ENCODE measurements around the gene CDH23.

Gene CDH23

GRCh38 chr10:71622154-71622526 lies 225.4 kb downstream of the CDH23 start:
- Histone ChIP-seq H3K27ac (ENCODE audit: low read depth, low read length) (no peak overlapping the region), H3K36me3 (ENCODE audit: insufficient read depth, low read length) (no peaks in the 10 kb centered on the region), H3K9me3 (ENCODE audit: low read length) (no peaks in the 10 kb centered on the region), H3K27me3 (ENCODE audit: control insufficient read depth in 1 of 2, insufficient read depth in 2 of 2, low read length in 2 of 2) (no peaks in the 10 kb centered on the region), H3K4me3 (ENCODE audit: low read depth in 1 of 2, low read length in 2 of 2) (no peak overlapping the region), H3K9ac (ENCODE audit: low read length) (no peak overlapping the region), H3K4me1 (ENCODE audit: insufficient read depth, low read length) (peaks cover 16% of the 10 kb centered on the region)

- Histone ChIP-seq H3K27ac (ENCODE audit: low read depth, low read length) (no peak overlapping the region), H3K4me1 (ENCODE audit: insufficient read depth, low read length) (peaks cover 16% of the 10 kb centered on the region)
Observed at GRCh38 chr10:71622616-71623015, 225.9 kb downstream of the CDH23 start.

GRCh38 chr10:71623098-71623985 lies 226.6 kb downstream of the CDH23 start:
- no peak overlapping the region for H3K4me3 ChIP-seq (ENCODE audit: low read depth in 1 of 2, low read length in 2 of 2)
- H3K9me3 ChIP-seq (ENCODE audit: low read length): no peaks in the 10 kb centered on the region
- no peak overlapping the region for H3K9ac ChIP-seq (ENCODE audit: low read length)
- H3K27ac ChIP-seq (ENCODE audit: low read depth, low read length): no peak overlapping the region
- H3K4me1 ChIP-seq (ENCODE audit: insufficient read depth, low read length): peaks cover 16% of the 10 kb centered on the region
- H3K27me3 ChIP-seq (ENCODE audit: control insufficient read depth in 1 of 2, insufficient read depth in 2 of 2, low read length in 2 of 2): no peaks in the 10 kb centered on the region
- no peaks in the 10 kb centered on the region for H3K36me3 ChIP-seq (ENCODE audit: insufficient read depth, low read length)

More at GRCh38 chr10:71622616-71623015, 225.9 kb downstream of the CDH23 start:
- no peak overlapping the region for H3K9ac ChIP-seq (ENCODE audit: low read length)
- no peak overlapping the region for H3K4me3 ChIP-seq (ENCODE audit: low read depth in 1 of 2, low read length in 2 of 2)
- H3K36me3 ChIP-seq (ENCODE audit: insufficient read depth, low read length): no peaks in the 10 kb centered on the region
- no peaks in the 10 kb centered on the region for H3K27me3 ChIP-seq (ENCODE audit: control insufficient read depth in 1 of 2, insufficient read depth in 2 of 2, low read length in 2 of 2)
- H3K9me3 ChIP-seq (ENCODE audit: low read length): no peaks in the 10 kb centered on the region

- no peaks in the 10 kb centered on the region for H3K36me3 ChIP-seq (ENCODE audit: insufficient read depth, low read length)
- H3K4me1 ChIP-seq (ENCODE audit: insufficient read depth, low read length): peaks cover 16% of the 10 kb centered on the region
- H3K27ac ChIP-seq (ENCODE audit: low read depth, low read length): no peak overlapping the region
- no peaks in the 10 kb centered on the region for H3K9me3 ChIP-seq (ENCODE audit: low read length)
- H3K9ac ChIP-seq (ENCODE audit: low read length): no peak overlapping the region
- no peaks in the 10 kb centered on the region for H3K27me3 ChIP-seq (ENCODE audit: control insufficient read depth in 1 of 2, insufficient read depth in 2 of 2, low read length in 2 of 2)
- no peak overlapping the region for H3K4me3 ChIP-seq (ENCODE audit: low read depth in 1 of 2, low read length in 2 of 2)
Observed at GRCh38 chr10:71623986-71624291, 227.2 kb downstream of the CDH23 start.

GRCh38 chr10:71625445-71626175 lies 228.9 kb downstream of the CDH23 start:
- Histone ChIP-seq H3K27me3 (ENCODE audit: control insufficient read depth in 1 of 2, insufficient read depth in 2 of 2, low read length in 2 of 2) (no peaks in the 10 kb centered on the region), H3K9ac (ENCODE audit: low read length) (no peak overlapping the region), H3K36me3 (ENCODE audit: insufficient read depth, low read length) (no peaks in the 10 kb centered on the region), H3K9me3 (ENCODE audit: low read length) (no peaks in the 10 kb centered on the region), H3K4me1 (ENCODE audit: insufficient read depth, low read length) (peaks cover 14% of the 10 kb centered on the region), H3K4me3 (ENCODE audit: low read depth in 1 of 2, low read length in 2 of 2) (no peak overlapping the region), H3K27ac (ENCODE audit: low read depth, low read length) (no peak overlapping the region)

DNA sequence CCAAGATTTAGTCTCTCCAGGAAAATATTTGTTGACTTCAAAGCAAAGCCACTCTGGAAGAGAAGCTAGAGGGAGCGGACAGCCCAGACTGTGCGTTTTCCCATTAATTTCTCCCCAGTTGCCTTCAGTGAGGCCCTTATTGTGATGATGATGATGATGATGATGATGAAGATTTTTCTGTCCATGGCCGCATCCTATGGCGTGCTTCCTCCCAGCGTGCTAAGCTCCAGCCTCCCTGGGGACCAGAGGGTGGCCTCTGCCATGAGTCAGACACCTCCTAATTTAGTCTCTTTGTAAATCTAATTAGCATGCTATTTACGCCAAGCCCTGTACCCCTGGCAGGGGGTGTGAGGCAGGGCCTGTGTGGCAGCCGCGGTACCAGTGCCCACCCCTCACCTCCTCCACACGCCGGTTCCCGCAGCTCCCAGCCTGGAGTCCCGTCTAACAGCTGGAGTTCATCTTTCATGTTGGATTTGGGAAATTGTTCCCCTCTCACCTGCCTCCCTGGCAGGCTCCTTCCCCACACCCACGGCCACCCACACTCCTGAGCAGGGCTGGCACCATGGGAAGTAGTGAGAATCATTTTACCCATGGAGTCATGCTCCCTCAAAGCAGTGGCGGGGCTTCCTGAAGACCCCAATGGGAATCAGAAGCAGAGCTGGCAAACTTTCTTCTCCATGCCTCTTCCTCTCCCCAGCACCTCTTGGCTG lies 230.7 kb downstream of the CDH23 start:
- Histone ChIP-seq H3K27ac (ENCODE audit: low read depth, low read length) (no peak overlapping the region), H3K27me3 (ENCODE audit: control insufficient read depth in 1 of 2, insufficient read depth in 2 of 2, low read length in 2 of 2) (no peaks in the 10 kb centered on the region), H3K4me3 (ENCODE audit: low read depth in 1 of 2, low read length in 2 of 2) (no peak overlapping the region), H3K4me1 (ENCODE audit: insufficient read depth, low read length) (no peaks in the 10 kb centered on the region), H3K36me3 (ENCODE audit: insufficient read depth, low read length) (no peaks in the 10 kb centered on the region), H3K9ac (ENCODE audit: low read length) (no peak overlapping the region), H3K9me3 (ENCODE audit: low read length) (no peaks in the 10 kb centered on the region)

- H3K27me3 ChIP-seq (ENCODE audit: control insufficient read depth in 1 of 2, insufficient read depth in 2 of 2, low read length in 2 of 2): no peaks in the 10 kb centered on the region
- no peak overlapping the region for H3K4me3 ChIP-seq (ENCODE audit: low read depth in 1 of 2, low read length in 2 of 2)
- H3K27ac ChIP-seq (ENCODE audit: low read depth, low read length): no peak overlapping the region
- H3K9me3 ChIP-seq (ENCODE audit: low read length): no peaks in the 10 kb centered on the region
- H3K4me1 ChIP-seq (ENCODE audit: insufficient read depth, low read length): no peaks in the 10 kb centered on the region
- H3K36me3 ChIP-seq (ENCODE audit: insufficient read depth, low read length): no peaks in the 10 kb centered on the region
- no peak overlapping the region for H3K9ac ChIP-seq (ENCODE audit: low read length)
Observed at GRCh38 chr10:71627956-71628355, 231.2 kb downstream of the CDH23 start.

DNA sequence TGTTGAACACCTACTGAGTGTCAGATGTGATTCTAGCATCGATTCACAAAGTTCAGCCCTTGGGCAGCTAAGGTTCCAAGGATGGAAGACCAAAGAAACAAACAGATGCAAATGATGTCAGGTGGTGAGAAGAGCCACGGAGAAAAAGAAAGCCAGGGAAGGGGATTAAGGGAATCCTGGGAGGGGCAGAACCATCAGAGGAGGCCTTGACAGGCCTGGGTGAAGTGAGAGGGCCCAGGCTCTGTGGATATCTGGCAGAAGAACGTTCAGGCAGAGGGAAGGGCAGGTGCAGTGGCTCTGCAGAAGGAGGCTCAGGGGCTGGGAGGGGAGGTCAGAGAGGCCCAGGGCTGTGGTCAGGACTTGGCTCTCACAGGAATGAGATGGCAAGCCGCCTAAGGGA lies 232.4 kb downstream of the CDH23 start:
- H3K36me3 ChIP-seq (ENCODE audit: insufficient read depth, low read length): no peaks in the 10 kb centered on the region
- H3K4me1 ChIP-seq (ENCODE audit: insufficient read depth, low read length): no peaks in the 10 kb centered on the region
- no peak overlapping the region for H3K9ac ChIP-seq (ENCODE audit: low read length)
- no peaks in the 10 kb centered on the region for H3K9me3 ChIP-seq (ENCODE audit: low read length)
- no peak overlapping the region for H3K27ac ChIP-seq (ENCODE audit: low read depth, low read length)
- no peak overlapping the region for H3K4me3 ChIP-seq (ENCODE audit: low read depth in 1 of 2, low read length in 2 of 2)
- H3K27me3 ChIP-seq (ENCODE audit: control insufficient read depth in 1 of 2, insufficient read depth in 2 of 2, low read length in 2 of 2): no peaks in the 10 kb centered on the region

DNA sequence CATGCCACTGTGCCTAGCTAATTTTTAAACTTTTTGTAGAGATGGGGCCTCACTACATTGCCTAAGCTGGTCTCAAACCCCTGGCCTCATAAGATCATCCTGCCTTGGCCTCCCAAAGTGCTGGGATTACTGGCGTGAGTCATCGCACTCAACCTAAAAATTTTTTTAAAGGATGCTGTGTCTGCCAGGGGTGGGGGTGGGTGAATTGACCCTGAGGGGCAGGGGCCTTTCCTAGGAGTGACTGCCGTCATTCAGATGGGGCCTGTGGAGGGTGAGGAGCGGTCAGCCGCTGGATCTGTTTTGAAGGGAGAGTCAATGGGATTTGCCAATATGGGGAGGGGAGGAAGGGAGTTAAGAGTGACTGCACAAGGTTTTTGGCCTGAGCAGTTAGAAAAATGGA lies 233.4 kb downstream of the CDH23 start:
- Histone ChIP-seq H3K36me3 (ENCODE audit: insufficient read depth, low read length) (no peaks in the 10 kb centered on the region), H3K9ac (ENCODE audit: low read length) (no peak overlapping the region), H3K9me3 (ENCODE audit: low read length) (no peaks in the 10 kb centered on the region), H3K4me1 (ENCODE audit: insufficient read depth, low read length) (no peaks in the 10 kb centered on the region), H3K27ac (ENCODE audit: low read depth, low read length) (no peak overlapping the region), H3K4me3 (ENCODE audit: low read depth in 1 of 2, low read length in 2 of 2) (no peak overlapping the region), H3K27me3 (ENCODE audit: control insufficient read depth in 1 of 2, insufficient read depth in 2 of 2, low read length in 2 of 2) (no peaks in the 10 kb centered on the region)

- Histone ChIP-seq H3K27me3 (ENCODE audit: control insufficient read depth in 1 of 2, insufficient read depth in 2 of 2, low read length in 2 of 2) (no peaks in the 10 kb centered on the region), H3K36me3 (ENCODE audit: insufficient read depth, low read length) (no peaks in the 10 kb centered on the region), H3K9me3 (ENCODE audit: low read length) (no peaks in the 10 kb centered on the region), H3K4me3 (ENCODE audit: low read depth in 1 of 2, low read length in 2 of 2) (no peak overlapping the region), H3K9ac (ENCODE audit: low read length) (no peak overlapping the region), H3K27ac (ENCODE audit: low read depth, low read length) (no peak overlapping the region), H3K4me1 (ENCODE audit: insufficient read depth, low read length) (no peaks in the 10 kb centered on the region)
Observed at GRCh38 chr10:71631007-71631861, 234.5 kb downstream of the CDH23 start.
